SIG-M5 (cell line): ENCODE results near the gene TRIM23.
"Not testable (repeated sequence)": the region's sequence is repeated elsewhere in the genome, so short reads cannot be mapped to it uniquely, and the experiment has no call there.

Experiments used
- DNase-seq: peaks from one replicate; lab custom pipeline; 2025; lab: John Stamatoyannopoulos, UW

Gene TRIM23

GRCh38 chr5:65624025-65624570 is at the start of gene TRIM23:
TRIM23 (minus strand) TSS chr5:65624333; CDS start chr5:65624274, 59 bp downstream.
- peak; percentile 75 for DNase-seq

GRCh38 chr5:65672796-65673195 is 48.7 kb upstream of the TRIM23 start:
- no peak for DNase-seq

- no peak for DNase-seq
These were observed 44.6 kb upstream of the TRIM23 start for GRCh38 chr5:65668696-65669095.

- DNase-seq: no peak
These were observed 39.8 kb upstream of the TRIM23 start for GRCh38 chr5:65663804-65664521.

- no peak for DNase-seq
These were observed 30.6 kb upstream of the TRIM23 start for GRCh38 chr5:65654713-65655112.

- DNase-seq: no peak
These were observed 27.0 kb upstream of the TRIM23 start for GRCh38 chr5:65651144-65651543.

GRCh38 chr5:65647941-65648340 is 23.8 kb upstream of the TRIM23 start:
- no peak for DNase-seq

DNA sequence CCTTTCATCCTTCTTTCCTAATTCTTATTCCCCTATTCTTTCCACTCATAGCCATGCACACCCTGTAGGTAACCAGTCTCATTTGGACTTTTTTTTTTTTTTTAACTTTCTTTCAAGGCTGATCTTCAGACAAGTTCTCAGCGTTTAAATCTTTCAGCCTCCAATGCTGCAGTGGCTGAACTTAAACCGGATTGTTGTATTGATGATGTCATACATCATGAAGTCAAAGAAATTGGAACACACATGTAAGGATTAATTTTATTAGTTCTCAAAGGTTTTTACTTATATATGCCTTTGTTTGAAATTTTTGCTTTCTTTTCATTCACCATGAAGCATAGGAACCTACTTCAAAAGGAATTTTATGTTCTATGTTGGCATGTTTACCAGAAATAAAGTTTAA is 22.8 kb upstream of the TRIM23 start:
- DNase-seq: no peak

DNA sequence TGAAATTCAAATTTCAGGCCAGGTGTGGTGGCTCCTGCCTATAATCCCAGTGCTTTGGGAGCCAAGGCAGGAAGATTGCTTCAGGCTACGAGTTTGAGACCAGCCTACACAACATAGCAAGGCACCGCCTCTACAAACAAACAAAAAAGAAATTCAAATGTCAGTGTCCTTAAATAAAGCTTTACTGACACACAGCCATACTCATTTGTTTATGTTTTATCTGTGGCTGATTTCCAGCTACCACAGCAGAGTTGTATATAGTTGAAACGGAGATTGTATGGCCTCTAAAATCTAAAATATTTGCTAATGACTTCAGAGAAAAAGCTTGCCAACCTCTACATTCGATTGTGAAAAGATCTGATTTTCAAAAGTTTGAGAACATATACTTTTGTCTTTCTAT is 16.1 kb upstream of the TRIM23 start:
- no peak for DNase-seq

DNA sequence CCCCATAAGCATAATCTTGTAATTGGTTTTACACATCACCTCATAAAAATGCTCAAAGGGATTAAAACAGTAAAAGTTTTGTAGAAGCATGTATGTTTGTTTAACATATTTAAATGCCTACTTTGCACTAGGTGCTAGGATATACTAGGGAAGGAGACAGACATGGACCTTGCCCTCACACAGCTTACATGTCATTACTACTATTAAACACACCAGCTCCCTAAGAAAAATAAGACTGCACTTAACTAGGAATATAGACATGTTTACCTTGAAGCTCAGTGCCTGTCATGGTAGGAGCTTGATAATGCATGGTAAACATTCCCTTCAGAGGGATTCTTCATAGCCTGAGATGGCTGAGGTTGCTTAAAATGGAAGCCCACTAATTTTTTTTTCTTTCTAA is 6.8 kb upstream of the TRIM23 start:
- DNase-seq: no peak

GRCh38 chr5:65625743-65626142 is 1.6 kb upstream of the TRIM23 start:
- no peak for DNase-seq

DNA sequence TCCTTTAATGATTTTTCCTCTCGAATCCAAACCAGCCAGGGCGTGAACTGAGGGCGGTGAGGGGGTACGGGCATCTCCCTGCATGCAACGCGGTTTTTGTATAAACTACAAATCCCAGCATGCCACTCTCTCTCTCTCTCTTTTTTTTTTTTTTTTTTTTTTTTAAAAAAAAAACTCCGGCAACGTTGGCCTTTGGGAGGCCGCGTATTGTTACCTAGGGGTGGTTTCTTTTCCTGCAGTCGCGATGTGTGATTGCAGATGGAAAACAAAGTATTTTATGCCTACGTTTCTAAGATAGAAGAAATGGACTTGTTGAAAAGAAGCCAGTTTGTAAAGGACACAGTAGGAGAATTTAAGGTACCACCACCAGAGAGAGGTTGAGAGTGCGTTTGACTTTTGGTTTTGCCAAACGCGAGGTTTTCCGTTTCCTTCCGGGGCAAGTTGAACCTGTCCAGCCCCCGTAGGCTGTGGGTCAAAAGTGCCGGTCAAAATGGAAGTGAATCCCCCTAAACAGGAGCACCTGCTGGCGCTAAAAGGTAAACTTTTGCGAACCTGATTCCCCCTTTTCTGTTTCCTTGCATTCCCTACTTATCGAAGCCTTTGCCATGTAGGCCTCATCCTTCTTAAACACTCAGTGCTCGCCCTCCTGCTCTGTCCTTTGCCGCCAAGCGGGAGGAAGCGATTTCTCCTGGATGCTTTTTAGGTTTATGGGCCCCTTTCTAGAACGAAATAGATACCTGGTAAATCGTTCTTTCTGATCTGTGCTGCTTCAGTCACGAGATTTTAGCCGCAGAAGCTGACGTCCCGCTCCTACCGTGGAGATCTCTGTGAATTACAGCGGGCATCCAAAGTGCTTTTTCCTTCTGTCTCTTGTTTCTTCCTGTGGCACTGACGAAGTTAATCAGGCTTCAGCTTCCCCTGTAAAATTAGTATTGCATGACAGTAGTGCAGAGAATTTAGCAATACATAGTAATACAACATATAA is 730 bp upstream of the TRIM23 start, which contains the start of the genes SHLD3 and TRAPPC13:
SHLD3 (plus strand) TSS at position 457 of the 985 bp plus-strand sequence. CDS start 4,561 bp downstream, outside the sequence.
TRAPPC13 (plus strand) TSS at position 457 of the 985 bp plus-strand sequence; CDS start at position 491, 34 bp downstream.
- DNase-seq: peak; percentile 76

- no peak for DNase-seq
These were observed 651 bp downstream of the TRIM23 start for GRCh38 chr5:65623482-65623881.

DNA sequence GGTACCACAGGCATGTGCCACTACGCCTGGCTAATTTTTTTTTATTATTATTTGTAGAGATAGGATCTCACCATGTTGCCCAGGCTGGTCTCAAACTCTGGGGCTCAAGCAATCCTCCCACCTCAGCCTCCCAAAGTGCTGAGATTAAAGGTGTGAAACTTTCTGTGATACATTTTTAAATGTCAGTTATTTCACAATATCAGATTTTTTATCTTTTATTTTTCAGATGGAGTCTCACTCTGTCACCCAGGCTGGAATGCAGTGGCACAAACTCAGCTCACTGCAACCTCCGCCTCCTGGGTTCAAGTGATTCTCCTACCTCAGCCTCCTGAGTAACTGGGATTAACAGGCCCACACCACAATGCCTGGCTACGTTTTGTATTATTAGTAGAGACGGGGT is 2.2 kb downstream of the TRIM23 start:
- not testable (repeated sequence) for DNase-seq

GRCh38 chr5:65620021-65620420 is 4.1 kb downstream of the TRIM23 start:
- no peak for DNase-seq

DNA sequence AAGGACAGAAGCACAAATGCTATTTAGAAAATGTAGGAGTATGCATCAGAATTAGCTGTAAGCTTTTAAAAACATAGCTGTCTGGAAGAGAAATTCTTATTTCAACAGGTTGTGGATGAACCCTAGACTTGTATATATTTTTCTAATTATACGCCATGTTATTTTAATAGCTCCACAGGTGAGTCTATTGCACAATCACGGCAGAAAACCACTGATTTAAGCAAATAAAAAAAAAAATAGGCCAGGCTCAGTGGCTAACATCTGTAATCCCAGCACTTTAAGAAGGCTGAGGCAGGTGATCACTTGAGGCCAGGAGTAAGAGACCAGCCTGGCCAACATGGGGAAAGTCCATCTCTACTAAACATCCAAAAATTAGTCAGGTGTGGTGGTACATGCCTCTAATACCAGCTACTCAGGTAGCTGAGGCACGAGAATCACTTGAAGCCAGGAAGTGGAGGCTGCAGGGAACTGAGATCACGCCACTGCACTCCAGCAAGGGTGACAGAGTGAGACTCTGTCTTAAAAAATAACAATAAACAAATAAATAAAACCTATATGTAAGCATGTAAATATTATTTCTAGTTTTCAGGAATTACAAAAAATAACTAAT is 11.7 kb downstream of the TRIM23 start:
- DNase-seq: no peak

DNA sequence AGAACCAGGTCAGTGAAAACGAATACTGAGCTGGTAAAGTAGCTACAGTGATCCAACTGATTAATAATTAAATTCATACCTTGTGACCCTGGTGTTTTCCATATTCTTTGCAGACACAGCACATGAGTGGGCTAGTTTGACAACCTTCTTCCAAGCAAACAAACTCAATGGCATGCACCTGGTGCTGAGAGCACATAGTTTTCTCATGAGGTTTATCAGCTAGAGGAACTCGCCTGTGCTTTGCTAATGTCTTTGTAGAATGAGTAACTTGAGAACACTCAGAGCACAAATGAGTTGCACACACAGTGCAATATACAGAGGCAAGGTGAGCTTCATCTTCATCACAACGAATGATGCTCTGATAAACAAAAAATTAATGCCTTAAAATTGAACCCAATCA is 12.6 kb downstream of the TRIM23 start:
- DNase-seq: no peak

DNA sequence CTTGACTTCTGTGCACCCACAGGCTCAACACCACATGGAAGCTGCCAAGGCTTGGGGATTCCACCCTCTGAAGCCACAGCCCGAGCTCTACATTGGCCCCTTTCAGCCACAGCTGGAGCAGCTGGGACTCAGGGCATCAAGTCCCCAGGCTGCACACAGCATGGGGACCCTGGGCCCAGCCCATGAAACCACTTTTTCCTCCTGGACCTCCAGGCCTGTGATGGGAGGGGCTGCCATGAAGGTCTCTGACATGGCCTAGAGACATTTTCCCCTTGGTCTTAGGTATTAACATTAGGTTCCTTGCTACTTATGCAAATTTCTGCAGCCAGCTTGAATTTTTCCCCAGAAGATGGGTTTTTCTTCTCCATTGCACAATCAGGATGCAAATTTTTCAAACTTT is 22.4 kb downstream of the TRIM23 start:
- DNase-seq: not testable (repeated sequence)

- no peak for DNase-seq
These were observed 35.4 kb downstream of the TRIM23 start for GRCh38 chr5:65588694-65589093.

DNA sequence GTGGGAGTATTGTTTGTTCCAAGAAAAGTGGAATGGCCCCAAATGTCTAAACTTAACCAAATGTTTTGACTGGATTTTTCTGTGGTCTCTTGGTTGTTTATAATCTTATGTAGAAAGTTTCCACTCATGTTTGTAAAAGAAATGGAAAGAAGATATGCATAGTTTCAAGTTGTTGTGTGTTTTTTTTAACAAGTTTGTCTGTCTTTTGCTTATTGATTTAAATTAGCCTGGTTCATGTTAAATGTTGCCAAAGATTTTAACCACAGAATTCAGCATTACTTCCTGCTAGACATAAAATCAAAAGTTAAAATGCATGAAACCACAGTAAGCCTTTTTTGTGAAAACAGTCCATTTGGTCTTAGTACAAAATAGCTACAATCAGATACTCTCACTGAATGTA is 47.0 kb downstream of the TRIM23 start:
- DNase-seq: no peak

DNA sequence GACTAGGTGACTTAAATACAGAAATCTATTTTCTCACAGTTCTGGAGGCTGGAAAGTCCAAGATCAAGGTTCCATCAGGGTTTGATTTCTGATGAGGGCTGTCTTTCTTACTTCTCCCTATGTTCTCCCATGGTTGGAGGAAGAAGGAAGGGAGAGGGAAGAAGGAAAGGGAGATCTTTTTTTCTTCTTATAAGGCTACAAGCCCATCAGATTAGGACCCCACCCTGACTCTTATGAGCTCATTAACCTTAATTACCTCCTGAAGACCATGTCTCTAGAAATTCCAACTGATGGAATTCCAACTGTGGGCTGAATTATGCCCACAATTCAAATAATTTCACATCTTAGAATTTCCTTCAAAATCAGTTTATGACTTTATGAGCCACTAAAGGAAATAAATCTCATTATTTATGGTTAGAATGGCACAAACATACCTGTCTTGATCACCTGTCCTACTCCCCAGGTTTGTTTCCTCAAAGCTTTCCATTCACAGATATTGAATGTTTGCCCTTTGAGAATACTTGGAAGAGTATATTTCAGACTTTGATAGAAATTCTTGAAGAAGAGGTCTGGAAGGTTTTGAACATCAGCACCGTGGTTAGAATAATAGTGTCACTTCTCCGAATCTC is 53.4 kb downstream of the TRIM23 start:
- DNase-seq: no peak

GRCh38 chr5:65566505-65566904 is 57.6 kb downstream of the TRIM23 start:
- no peak for DNase-seq
